H1 (cell line): ENCODE data around the gene SUSD6. TPM values are rescaled to one million over a fixed set of nuclear protein-coding genes. Genes with fewer than 3 reads are reported as not detected.

Experiments
- CTCF ChIA-PET: fragments of 300-600 bp; sonication (Branson Sonifier 250); formaldehyde crosslinking; loops from one replicate; lab custom pipeline; 2021; ENCODE audit not compliant: partially characterized antibody; lab: Charles Lee
- POLR2A ChIA-PET: fragments of 300-600 bp; sonication (Branson Sonifier 250); formaldehyde crosslinking; loops from one replicate; lab custom pipeline; 2021; ENCODE audit warnings: inconsistent platforms; ENCODE audit not compliant: partially characterized antibody; lab: Charles Lee
- DNase-seq, 2 experiments: peaks; one replicate each; pipeline versions ENCODE4 v3.0.0 to v3.0.0-alpha.2; 2010 to 2022; ENCODE audit warnings: low spot score in 2 of 2, low read depth in 1 of 2, mixed read lengths in 1 of 2
- FAIRE-seq: peaks from 2 replicates; lab custom pipeline; 2011; peaks lifted over from hg19 to GRCh38; lab: Jason Lieb, UNC
- H2AFZ ChIP-seq: 2 replicates; pipeline ENCODE4 v1.8.1; 2012; ENCODE audit warnings: low read length, inconsistent platforms
- H2AK5ac ChIP-seq: 2 replicates; pipeline ENCODE4 v1.6.1; 2013; ENCODE audit warnings: low read depth, low read length
- H2BK120ac ChIP-seq: replicated peaks from 2 replicates; pipeline ENCODE3; 2013; ENCODE audit warnings: low read depth, low read length, inconsistent platforms
- H2BK12ac ChIP-seq: 2 replicates; pipeline ENCODE4 v1.6.1; 2013; ENCODE audit warnings: low read depth, low read length
- H2BK15ac ChIP-seq: 2 replicates; pipeline ENCODE4 v1.6.1; 2013; ENCODE audit warnings: low read length
- H2BK20ac ChIP-seq: 2 replicates; pipeline ENCODE4 v1.6.1; 2013; ENCODE audit warnings: low read length
- H2BK5ac ChIP-seq: 2 replicates; pipeline ENCODE4 v1.6.1; 2013; ENCODE audit warnings: low read depth, low read length
- H3K14ac ChIP-seq: 2 replicates; pipeline ENCODE4 v1.6.1; 2013; ENCODE audit warnings: inconsistent platforms; ENCODE audit not compliant: insufficient read length
- H3K18ac ChIP-seq: 2 replicates; pipeline ENCODE4 v1.6.1; 2013; ENCODE audit warnings: low read length; ENCODE audit errors: extremely low read depth
- H3K23ac ChIP-seq: 2 replicates; pipeline ENCODE4 v1.6.1; 2013; ENCODE audit warnings: inconsistent platforms; ENCODE audit not compliant: insufficient read length
- H3K23me2 ChIP-seq: 2 replicates; pipeline ENCODE4 v1.6.1; 2013; ENCODE audit warnings: low read depth, low read length
- H3K27ac ChIP-seq: 2 replicates; pipeline ENCODE4 v1.6.1; 2011; ENCODE audit warnings: low read depth, low read length, inconsistent platforms
- H3K27me3 ChIP-seq, 4 experiments: replicated peaks in 1 of 4; 1 replicate in 1 of 4; 2 replicates in 3 of 4; pipeline versions ENCODE4 v1.6.1 to v1.8.1; 2011 to 2013; ENCODE audit warnings: low read length in 3 of 4, mild to moderate bottlenecking in 3 of 4, inconsistent platforms in 2 of 4, mixed read lengths in 2 of 4, moderate library complexity in 1 of 4; ENCODE audit not compliant: control insufficient read depth in 3 of 4, insufficient read depth in 3 of 4; ENCODE audit errors: extremely low read depth in 1 of 4
- H3K36me3 ChIP-seq, 4 experiments: 2 replicates each; pipeline versions ENCODE4 v1.6.1 to v1.8.1; 2011 to 2013; ENCODE audit warnings: mild to moderate bottlenecking in 4 of 4, low read length in 3 of 4, moderate library complexity in 2 of 4, control low read depth in 1 of 4, inconsistent platforms in 1 of 4; ENCODE audit not compliant: insufficient read depth in 4 of 4, control insufficient read depth in 2 of 4
- H3K4ac ChIP-seq: replicated peaks from 2 replicates; pipeline ENCODE3; 2013; ENCODE audit warnings: low read length, low read depth, mixed read lengths, inconsistent platforms; ENCODE audit not compliant: insufficient read length
- H3K4me1 ChIP-seq, 4 experiments: replicated peaks in 1 of 4; 1 replicate in 1 of 4; 2 replicates in 3 of 4; pipeline versions ENCODE4 v1.6.1 to v1.8.1; 2011 to 2013; ENCODE audit warnings: low read length in 3 of 4, inconsistent platforms in 2 of 4, mixed read lengths in 1 of 4; ENCODE audit not compliant: insufficient read depth in 4 of 4, control insufficient read depth in 3 of 4
- H3K4me2 ChIP-seq, 2 experiments: 2 replicates each; pipeline versions ENCODE4 v1.6.1 to v1.8.1; 2011 to 2013; ENCODE audit warnings: low read depth in 2 of 2, low read length in 2 of 2, control low read depth in 1 of 2, inconsistent platforms in 1 of 2, mild to moderate bottlenecking in 1 of 2; ENCODE audit not compliant: insufficient read depth in 1 of 2
- H3K4me3 ChIP-seq, 4 experiments: fragments of 200-600, 300-600 bp in 1 of 4; sonication (generic), shearing (Covaris generic), sonication (Bioruptor Twin) in 1 of 4; 2 replicates each; pipeline versions ENCODE4 v1.5.1 to v1.8.1; 2011 to 2016; ENCODE audit warnings: low read length in 4 of 4, low read depth in 3 of 4, control low read depth in 2 of 4, inconsistent platforms in 2 of 4, mild to moderate bottlenecking in 2 of 4, mixed read lengths in 1 of 4, moderate library complexity in 1 of 4; ENCODE audit not compliant: insufficient read depth in 2 of 4; ENCODE audit errors: extremely low read depth in 1 of 4
- H3K56ac ChIP-seq: replicated peaks from 2 replicates; pipeline ENCODE3; 2013; ENCODE audit warnings: low read depth, mild to moderate bottlenecking, mixed read lengths, low read length, inconsistent platforms; ENCODE audit not compliant: insufficient read length
- H3K79me1 ChIP-seq: 2 replicates; pipeline ENCODE4 v1.6.1; 2013; ENCODE audit warnings: low read depth, low read length, control low read depth
- H3K79me2 ChIP-seq, 2 experiments: 2 replicates each; pipeline versions ENCODE4 v1.6.1 to v1.8.1; 2012 to 2013; ENCODE audit warnings: low read length in 2 of 2, mild to moderate bottlenecking in 2 of 2, inconsistent platforms in 1 of 2; ENCODE audit not compliant: insufficient read depth in 2 of 2, control insufficient read depth in 1 of 2
- H3K9ac ChIP-seq, 4 experiments: replicated peaks in 1 of 4; 1 replicate in 1 of 4; 2 replicates in 3 of 4; pipeline versions ENCODE4 v1.6.1 to v1.8.1; 2011 to 2013; ENCODE audit warnings: low read depth in 3 of 4, low read length in 3 of 4, control low read depth in 2 of 4, mild to moderate bottlenecking in 2 of 4, moderate library complexity in 2 of 4, inconsistent platforms in 1 of 4; ENCODE audit errors: extremely low read depth in 1 of 4
- H3K9me3 ChIP-seq, 2 experiments: 2 replicates each; pipeline versions ENCODE4 v1.6.1 to v1.8.1; 2012 to 2013; ENCODE audit warnings: mild to moderate bottlenecking in 2 of 2, moderate library complexity in 2 of 2, control low read depth in 1 of 2, inconsistent platforms in 1 of 2, low read depth in 1 of 2, low read length in 1 of 2, mixed read lengths in 1 of 2; ENCODE audit not compliant: insufficient read depth in 2 of 2
- H4K20me1 ChIP-seq, 2 experiments: replicated peaks in 1 of 2; 2 replicates each; pipeline versions ENCODE3 to v1.8.1; 2011 to 2013; ENCODE audit warnings: inconsistent platforms in 2 of 2, low read length in 2 of 2, mild to moderate bottlenecking in 1 of 2; ENCODE audit not compliant: insufficient read depth in 2 of 2, control insufficient read depth in 1 of 2
- H4K5ac ChIP-seq: 2 replicates; pipeline ENCODE4 v1.6.1; 2013; ENCODE audit warnings: low read length, low read depth, mixed read lengths, inconsistent platforms; ENCODE audit not compliant: insufficient read length
- H4K8ac ChIP-seq: 2 replicates; pipeline ENCODE4 v1.8.0; 2013; ENCODE audit warnings: mild to moderate bottlenecking, moderate library complexity, low read length, inconsistent platforms; ENCODE audit not compliant: insufficient read depth; ENCODE audit errors: extremely low read depth
- H4K91ac ChIP-seq: replicated peaks from 2 replicates; pipeline ENCODE3; 2013; ENCODE audit warnings: low read length, mixed read lengths, inconsistent platforms; ENCODE audit not compliant: insufficient read length
- WGBS, 2 experiments: shearing (Covaris generic) in 1 of 2; methylation state at CpG; one replicate each; pipeline versions ENCODE4 v1.1.6 to v1.1.7; 2013 to 2015; ENCODE audit warnings: low lambda C conversion rate in 2 of 2, mixed read lengths in 2 of 2, inconsistent platforms in 1 of 2, low coverage in 1 of 2, missing lambda C conversion rate in 1 of 2; ENCODE audit not compliant: insufficient replicate concordance in 2 of 2, insufficient coverage in 1 of 2, insufficient read length in 1 of 2; ENCODE audit errors: extremely low coverage in 1 of 2, missing lambda C conversion rate in 1 of 2; 5-methylcytosine and 5-hydroxymethylcytosine counted together
- polyA plus RNA-seq, 7 experiments: library from polyadenylated mRNA; depleted of rRNA in 3 of 7; stranded (reverse) in 5 of 7; unstranded in 2 of 7; fragments of >200 nt in 5 of 7; fragments of 200-250 nt in 2 of 7; gene quantifications; 1 replicate in 5 of 7; 2 replicates in 1 of 7; 4 replicates in 1 of 7; pipeline versions ENCODE4 v1.2.1 to v1.2.3, GENCODE V29; 2011 to 2013; ENCODE audit warnings: missing spikeins in 2 of 7, mixed read lengths in 2 of 7
- total RNA-seq: library from RNA; stranded (reverse); fragmentation: NEBNext Ultra II Directional; extraction: Animal tissue kit (Norgen Biotek cat#: 25700); gene quantifications from 2 replicates; pipeline ENCODE4 v1.2.1, GENCODE V29; 2021

SUSD6 gene
- total and polyA plus RNA-seq, 2 of the 8 experiments (the other 6 are each of a cell fraction or from before 2014, with no cell fraction given): 3.0 to 3.8 TPM

DNA sequence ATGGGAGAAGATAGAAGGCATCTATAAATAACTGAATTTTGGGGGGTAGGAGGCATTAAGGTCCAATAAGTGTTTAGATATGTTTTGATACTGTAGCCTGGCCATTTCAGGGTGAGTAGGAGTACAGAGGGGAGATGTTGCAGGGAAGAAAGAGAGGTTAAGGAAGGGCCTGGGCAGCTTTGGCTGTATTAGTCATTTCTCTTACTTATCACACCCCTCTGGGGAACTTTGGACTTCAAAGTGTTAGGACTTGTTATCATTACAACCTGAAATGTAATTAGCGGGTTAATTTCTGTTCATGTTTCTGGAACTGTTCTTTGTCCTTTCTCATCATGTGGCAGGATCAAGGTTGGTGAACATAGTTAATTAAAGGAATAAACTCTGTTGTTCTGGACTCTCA is 40.3 kb downstream of the SUSD6 start:
- no peak overlapping the region for H2BK20ac ChIP-seq
- H3K9me3 ChIP-seq: no peaks in the 10 kb centered on the region
- H3K79me1 ChIP-seq: no peaks in the 10 kb centered on the region
- DNase-seq: no peak
- no peak overlapping the region for H2BK120ac ChIP-seq
- H4K20me1 ChIP-seq: no peaks in the 10 kb centered on the region
- no peak overlapping the region for H3K4ac ChIP-seq
- H3K27ac ChIP-seq: no peak overlapping the region
- CTCF ChIA-PET: interaction anchor here (0.7 kb wide), 1 partner anchor 41 kb away, joined by 3 read pairs; no protein-coding TSS in a partner anchor
- H3K4me3 ChIP-seq: no peak overlapping the region
- H3K36me3 ChIP-seq: no peaks in the 10 kb centered on the region
- H2BK12ac ChIP-seq: no peak overlapping the region
- no peaks in the 10 kb centered on the region for H3K79me2 ChIP-seq
- H2BK15ac ChIP-seq: no peak overlapping the region
- no peak for FAIRE-seq
- H3K23me2 ChIP-seq: no peaks in the 10 kb centered on the region
- no peak overlapping the region for H3K23ac ChIP-seq
- H4K8ac ChIP-seq: no peak overlapping the region
- H3K18ac ChIP-seq: no peak overlapping the region
- H3K4me1 ChIP-seq: peaks cover 0 to 15% (median 10%) of the 10 kb centered on the region in 4 experiments; a peak in 6 of 7 replicates
- no peak overlapping the region for H4K91ac ChIP-seq
- no peak overlapping the region for H4K5ac ChIP-seq
- POLR2A ChIA-PET: interaction anchor here (1.5 kb wide), 1 partner anchor 10 kb away, joined by 4 read pairs; no protein-coding TSS in a partner anchor
- H3K27me3 ChIP-seq: no peaks in the 10 kb centered on the region
- H3K56ac ChIP-seq: no peak overlapping the region
- H2AK5ac ChIP-seq: no peak overlapping the region
- H3K14ac ChIP-seq: no peak overlapping the region
- no peak overlapping the region for H3K4me2 ChIP-seq
- 96% methylated on average over 1 of the region's 1 CpG; no CpG with 5 or more reads in 1 of the 2 experiments for WGBS, 2 experiments
- H2BK5ac ChIP-seq: no peak overlapping the region
- no peak overlapping the region for H2AFZ ChIP-seq
- no peak overlapping the region for H3K9ac ChIP-seq
